Activated T-cell treated with anti-CD3 and anti-CD28 coated beads, Interleukin-2, amount 50 U/mL, for 4 hours (primary cell): Measurements from ENCODE around the gene AMBP. TPM values are rescaled to one million over a fixed set of nuclear protein-coding genes. Genes with fewer than 3 reads are reported as not detected.

Experiments
- ATAC-seq, 2 donors: fragments of 200-7000 bp; cut with Tn5 transposase; one replicate each; pipeline ENCODE4 v1.10.0; 2021
- DNase-seq: peaks from one replicate; pipeline ENCODE4 v3.0.0-alpha.2; 2020
- H3K27me3 Mint-ChIP-seq: one replicate; pipeline ENCODE4 v1.8.0; 2021; ENCODE audit warnings: low read depth, mixed read lengths
- H3K36me3 Mint-ChIP-seq: one replicate; pipeline ENCODE4 v1.8.0; 2022; ENCODE audit warnings: mixed read lengths; ENCODE audit not compliant: insufficient read depth
- H3K4me1 Mint-ChIP-seq: one replicate; pipeline ENCODE4 v1.8.0; 2021; ENCODE audit warnings: low read depth, mixed read lengths
- H3K4me3 Mint-ChIP-seq: one replicate; pipeline ENCODE4 v1.8.0; 2021; ENCODE audit warnings: mild to moderate bottlenecking, moderate library complexity, mixed read lengths
- H3K9me3 Mint-ChIP-seq: one replicate; pipeline ENCODE4 v1.8.0; 2021; ENCODE audit warnings: mixed read lengths
- total RNA-seq, 3 donors: library from RNA; stranded (reverse); gene quantifications; one replicate each; pipeline ENCODE4 v1.2.1, GENCODE V29; 2021

Gene AMBP
- total RNA-seq, 3 donors from 2014 or later: 1.1 to 1.7 (median 1.5) TPM

GRCh38 chr9:114100536-114100935 is 22.4 kb upstream of the AMBP start:
- Mint-ChIP-seq H3K9me3 (peaks cover 7% of the 10 kb centered on the region), H3K36me3 (no peaks in the 10 kb centered on the region), H3K4me1 (peaks cover 4% of the 10 kb centered on the region), H3K27me3 (peaks cover 28% of the 10 kb centered on the region), H3K4me3 (no peak overlapping the region)
- no peak for DNase-seq
- no peak for ATAC-seq

GRCh38 chr9:114099669-114100270 is 21.7 kb upstream of the AMBP start:
- Mint-ChIP-seq H3K4me1 (peaks cover 4% of the 10 kb centered on the region), H3K27me3 (peaks cover 33% of the 10 kb centered on the region), H3K4me3 (no peak overlapping the region), H3K9me3 (peaks cover 7% of the 10 kb centered on the region), H3K36me3 (no peaks in the 10 kb centered on the region)
- DNase-seq: no peak
- no peak for ATAC-seq

- H3K4me3 Mint-ChIP-seq: peak within 1 kb of the TSS; percentile 13
- H3K36me3 Mint-ChIP-seq: no peaks in the 10 kb centered on the region
- H3K9me3 Mint-ChIP-seq: peaks cover 7% of the 10 kb centered on the region
- peaks cover 37% of the 10 kb centered on the region for H3K27me3 Mint-ChIP-seq
- ATAC-seq: no peak
- peaks cover 4% of the 10 kb centered on the region for H3K4me1 Mint-ChIP-seq
- DNase-seq: no peak
These were observed 21.0 kb upstream of the AMBP start, which contains the start of gene KIF12 for GRCh38 chr9:114098936-114099668. Gene KIF12, minus strand, starts transcription at chr9:114099292. Its CDS starts 16 bp downstream, at chr9:114099276.

GRCh38 chr9:114098021-114098935 is 20.2 kb upstream of the AMBP start:
- Mint-ChIP-seq H3K4me3 (no peak overlapping the region), H3K36me3 (no peaks in the 10 kb centered on the region), H3K4me1 (peaks cover 4% of the 10 kb centered on the region), H3K9me3 (peaks cover 7% of the 10 kb centered on the region), H3K27me3 (peaks cover 40% of the 10 kb centered on the region)
- peak; percentile 68 to 75 for ATAC-seq
- DNase-seq: no peak

GRCh38 chr9:114097613-114098020 is 19.5 kb upstream of the AMBP start:
- peak overlapping the region; percentile 46 for H3K4me3 Mint-ChIP-seq
- ATAC-seq (peak in 1 of 2 donors; percentile 6), DNase-seq (no peak)

GRCh38 chr9:114096866-114097612 is 18.9 kb upstream of the AMBP start:
- H3K27me3 Mint-ChIP-seq: peaks cover 41% of the 10 kb centered on the region

More at GRCh38 chr9:114097613-114098020, 19.5 kb upstream of the AMBP start:
- Mint-ChIP-seq H3K4me1 (peaks cover 4% of the 10 kb centered on the region), H3K9me3 (peaks cover 7% of the 10 kb centered on the region), H3K36me3 (no peaks in the 10 kb centered on the region), H3K27me3 (peaks cover 40% of the 10 kb centered on the region)

GRCh38 chr9:114096041-114096511 is 18.0 kb upstream of the AMBP start:
- DNase-seq (no peak), ATAC-seq (no peak)
- Mint-ChIP-seq H3K4me3 (peak overlapping the region; percentile 36), H3K9me3 (no peaks in the 10 kb centered on the region), H3K4me1 (peaks cover 4% of the 10 kb centered on the region), H3K36me3 (no peaks in the 10 kb centered on the region), H3K27me3 (peaks cover 39% of the 10 kb centered on the region)

More at GRCh38 chr9:114096866-114097612, 18.9 kb upstream of the AMBP start:
- ATAC-seq (no peak), DNase-seq (no peak)
- peaks cover 6% of the 10 kb centered on the region for H3K9me3 Mint-ChIP-seq
- H3K4me1 Mint-ChIP-seq: peaks cover 4% of the 10 kb centered on the region
- peak overlapping the region; percentile 46 for H3K4me3 Mint-ChIP-seq
- no peaks in the 10 kb centered on the region for H3K36me3 Mint-ChIP-seq

- peaks cover 4% of the 10 kb centered on the region for H3K4me1 Mint-ChIP-seq
- H3K27me3 Mint-ChIP-seq: peaks cover 40% of the 10 kb centered on the region
- ATAC-seq (no peak), DNase-seq (no peak)
- no peak overlapping the region for H3K4me3 Mint-ChIP-seq
- H3K9me3 Mint-ChIP-seq: no peaks in the 10 kb centered on the region
- H3K36me3 Mint-ChIP-seq: no peaks in the 10 kb centered on the region
These were observed 16.9 kb upstream of the AMBP start for GRCh38 chr9:114094971-114095370.

- Mint-ChIP-seq H3K9me3 (no peaks in the 10 kb centered on the region), H3K27me3 (peaks cover 41% of the 10 kb centered on the region), H3K36me3 (no peaks in the 10 kb centered on the region), H3K4me3 (no peak overlapping the region), H3K4me1 (peaks cover 4% of the 10 kb centered on the region)
- DNase-seq: no peak
- ATAC-seq: no peak
These were observed 15.8 kb upstream of the AMBP start for GRCh38 chr9:114093761-114094505.

- ATAC-seq: no peak
- no peaks in the 10 kb centered on the region for H3K36me3 Mint-ChIP-seq
- peaks cover 40% of the 10 kb centered on the region for H3K27me3 Mint-ChIP-seq
- no peaks in the 10 kb centered on the region for H3K9me3 Mint-ChIP-seq
- peaks cover 4% of the 10 kb centered on the region for H3K4me1 Mint-ChIP-seq
- no peak for DNase-seq
- H3K4me3 Mint-ChIP-seq: no peak overlapping the region
These were observed 15.0 kb upstream of the AMBP start for GRCh38 chr9:114093031-114093471.

- Mint-ChIP-seq H3K36me3 (no peaks in the 10 kb centered on the region), H3K4me3 (no peak overlapping the region), H3K9me3 (no peaks in the 10 kb centered on the region), H3K4me1 (no peaks in the 10 kb centered on the region), H3K27me3 (peaks cover 35% of the 10 kb centered on the region)
- ATAC-seq (no peak), DNase-seq (no peak)
These were observed 14.2 kb upstream of the AMBP start for GRCh38 chr9:114092336-114092735.

GRCh38 chr9:114091711-114092110 is 13.6 kb upstream of the AMBP start:
- Mint-ChIP-seq H3K4me1 (no peaks in the 10 kb centered on the region), H3K27me3 (peaks cover 33% of the 10 kb centered on the region), H3K4me3 (no peak overlapping the region), H3K36me3 (no peaks in the 10 kb centered on the region), H3K9me3 (no peaks in the 10 kb centered on the region)
- no peak for DNase-seq
- no peak for ATAC-seq

GRCh38 chr9:114090798-114091197 is 12.7 kb upstream of the AMBP start:
- ATAC-seq (no peak), DNase-seq (no peak)
- H3K9me3 Mint-ChIP-seq: no peaks in the 10 kb centered on the region
- H3K36me3 Mint-ChIP-seq: no peaks in the 10 kb centered on the region
- H3K27me3 Mint-ChIP-seq: peaks cover 24% of the 10 kb centered on the region
- no peak overlapping the region for H3K4me3 Mint-ChIP-seq
- H3K4me1 Mint-ChIP-seq: no peaks in the 10 kb centered on the region
